Immature natural killer cell (primary cell): ENCODE data around the gene CAP2. TPM values are rescaled to one million over a fixed set of nuclear protein-coding genes. Genes with fewer than 3 reads are reported as not detected.

Experiments
- DNase-seq, 3 donors: peaks; one replicate each; pipeline ENCODE4 v3.0.0; 2022; ENCODE audit warnings: mixed read lengths in 1 of 3
- H3K27ac Mint-ChIP-seq, 6 donors: one replicate each; pipeline ENCODE4 v1.8.0; 2020; ENCODE audit warnings: mixed read lengths in 6 of 6, mild to moderate bottlenecking in 5 of 6, inconsistent platforms in 4 of 6, moderate library complexity in 3 of 6
- H3K27me3 Mint-ChIP-seq, 3 donors: one replicate each; pipeline ENCODE4 v1.8.0; 2020 to 2021; ENCODE audit warnings: low read depth in 3 of 3, mild to moderate bottlenecking in 3 of 3, mixed read lengths in 3 of 3, moderate library complexity in 3 of 3, inconsistent platforms in 1 of 3
- H3K36me3 Mint-ChIP-seq, 3 donors: one replicate each; pipeline ENCODE4 v1.8.0; 2020; ENCODE audit warnings: mixed read lengths in 3 of 3, inconsistent platforms in 2 of 3, mild to moderate bottlenecking in 2 of 3
- H3K4me1 Mint-ChIP-seq, 2 donors: one replicate each; pipeline ENCODE4 v1.8.0; 2020; ENCODE audit warnings: inconsistent platforms in 2 of 2, mild to moderate bottlenecking in 2 of 2, mixed read lengths in 2 of 2, moderate library complexity in 1 of 2
- H3K4me3 Mint-ChIP-seq, 5 donors: one replicate each; pipeline ENCODE4 v1.8.0; 2020; ENCODE audit warnings: mild to moderate bottlenecking in 5 of 5, mixed read lengths in 5 of 5, inconsistent platforms in 3 of 5, moderate library complexity in 3 of 5
- H3K9me3 Mint-ChIP-seq, 6 donors: one replicate each; pipeline ENCODE4 v1.8.0; 2020; ENCODE audit warnings: mild to moderate bottlenecking in 6 of 6, mixed read lengths in 6 of 6, inconsistent platforms in 4 of 6, moderate library complexity in 3 of 6
- polyA plus RNA-seq, 3 donors: library from polyadenylated mRNA; unstranded; fragments of 300-500 nt; fragmentation: Illumina TruSeq; gene quantifications; one replicate each; pipeline ENCODE4 v1.2.3, GENCODE V29; 2021

Gene CAP2
- polyA plus RNA-seq, 3 donors from 2014 or later: not detected

DNA sequence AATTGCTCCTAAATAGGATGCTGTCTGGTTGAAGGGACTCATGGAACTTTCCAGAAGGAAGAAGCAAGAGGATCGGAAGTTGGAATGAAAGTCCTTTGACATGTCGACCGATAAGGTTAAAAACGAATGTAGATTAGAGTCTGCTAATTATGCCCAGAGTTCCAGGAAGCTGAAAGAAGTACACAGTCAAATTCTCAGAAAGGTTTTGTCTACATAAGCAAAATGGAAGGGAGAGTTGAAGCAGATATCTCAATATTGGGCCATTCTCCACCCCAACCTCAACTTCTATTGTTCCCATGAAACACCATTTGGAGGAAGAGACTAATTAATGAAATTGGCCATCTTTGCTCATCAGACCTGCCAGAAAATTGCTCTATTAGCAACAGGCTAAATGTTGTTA, 64.0 kb downstream of the CAP2 start:
- Mint-ChIP-seq H3K4me3 (no peak overlapping the region), H3K27ac (no peak overlapping the region), H3K27me3 (peaks cover 4 to 12% (median 5%) of the 10 kb centered on the region in 3 donors), H3K9me3 (no peaks in the 10 kb centered on the region), H3K36me3 (no peaks in the 10 kb centered on the region), H3K4me1 (no peaks in the 10 kb centered on the region)
- no peak for DNase-seq

DNA sequence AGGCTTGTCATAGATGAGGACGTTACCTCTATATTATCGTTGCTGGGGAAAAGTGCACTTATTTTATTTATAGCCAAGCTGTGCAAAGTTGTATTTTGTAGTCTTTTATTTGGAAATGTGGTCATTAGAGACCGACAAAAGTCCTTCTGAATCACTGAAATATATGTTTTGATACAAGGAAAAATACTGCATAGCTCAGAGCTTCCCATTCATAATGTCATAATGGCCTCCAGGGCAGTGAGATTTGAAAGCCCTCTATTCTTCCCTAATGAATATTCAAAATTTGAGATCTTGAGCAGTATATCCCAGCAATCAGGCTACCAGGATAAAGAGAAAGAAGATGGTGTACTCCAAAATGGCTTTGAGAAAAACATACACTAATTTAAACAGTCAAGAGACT, 64.6 kb downstream of the CAP2 start:
- Mint-ChIP-seq H3K27ac (no peak overlapping the region), H3K27me3 (peaks cover 4 to 7% (median 5%) of the 10 kb centered on the region in 3 donors), H3K9me3 (no peaks in the 10 kb centered on the region), H3K36me3 (no peaks in the 10 kb centered on the region), H3K4me1 (no peaks in the 10 kb centered on the region), H3K4me3 (no peak overlapping the region)
- no peak for DNase-seq

DNA sequence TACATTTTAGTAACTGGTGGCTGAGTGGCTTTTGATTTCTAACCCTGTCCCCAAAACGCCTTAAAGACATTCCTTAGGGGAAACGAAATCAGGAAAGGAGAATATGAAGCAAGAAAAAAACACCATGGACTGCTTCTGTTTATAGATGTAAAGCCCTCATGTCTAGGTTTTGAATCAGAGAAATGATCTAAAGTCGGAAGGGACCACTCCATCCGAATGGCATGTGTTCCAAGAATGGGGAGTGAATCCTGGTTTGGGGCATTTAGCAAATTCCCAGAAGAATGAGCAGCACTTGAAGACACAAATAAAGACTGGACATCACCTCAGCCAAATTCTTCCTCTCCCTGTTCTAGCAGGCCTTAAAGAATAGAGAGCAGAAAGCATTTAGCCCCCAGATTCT, 65.6 kb downstream of the CAP2 start:
- Mint-ChIP-seq H3K4me3 (no peak overlapping the region), H3K4me1 (no peaks in the 10 kb centered on the region), H3K36me3 (no peaks in the 10 kb centered on the region), H3K9me3 (no peaks in the 10 kb centered on the region), H3K27me3 (peaks cover 2 to 6% (median 5%) of the 10 kb centered on the region in 3 donors), H3K27ac (no peak overlapping the region)
- no peak for DNase-seq

DNA sequence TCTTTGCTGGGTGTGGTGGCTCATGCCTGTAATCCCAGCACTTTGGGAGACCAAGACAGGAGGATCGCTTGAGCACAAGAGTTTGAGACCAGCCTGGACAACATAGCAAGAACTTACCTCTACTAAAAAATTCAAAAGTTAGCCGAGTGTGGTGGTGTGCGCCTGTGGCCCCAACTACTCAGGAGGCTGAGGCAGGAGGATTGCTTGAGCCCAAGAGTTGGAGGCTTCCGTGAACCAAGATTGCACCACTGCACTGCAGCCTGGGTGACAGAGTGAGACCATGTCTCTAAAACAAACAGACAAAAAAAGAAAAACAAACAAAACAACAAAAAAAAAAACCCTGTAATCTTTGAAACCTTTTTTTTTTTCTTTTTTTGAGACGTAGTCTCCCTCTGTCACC, 67.5 kb downstream of the CAP2 start:
- DNase-seq: no peak
- H3K9me3 Mint-ChIP-seq: no peaks in the 10 kb centered on the region
- no peaks in the 10 kb centered on the region for H3K4me1 Mint-ChIP-seq
- H3K36me3 Mint-ChIP-seq: no peaks in the 10 kb centered on the region
- H3K27me3 Mint-ChIP-seq: peaks cover 1 to 6% (median 5%) of the 10 kb centered on the region in 3 donors
- no peak overlapping the region for H3K27ac Mint-ChIP-seq
- no peak overlapping the region for H3K4me3 Mint-ChIP-seq

DNA sequence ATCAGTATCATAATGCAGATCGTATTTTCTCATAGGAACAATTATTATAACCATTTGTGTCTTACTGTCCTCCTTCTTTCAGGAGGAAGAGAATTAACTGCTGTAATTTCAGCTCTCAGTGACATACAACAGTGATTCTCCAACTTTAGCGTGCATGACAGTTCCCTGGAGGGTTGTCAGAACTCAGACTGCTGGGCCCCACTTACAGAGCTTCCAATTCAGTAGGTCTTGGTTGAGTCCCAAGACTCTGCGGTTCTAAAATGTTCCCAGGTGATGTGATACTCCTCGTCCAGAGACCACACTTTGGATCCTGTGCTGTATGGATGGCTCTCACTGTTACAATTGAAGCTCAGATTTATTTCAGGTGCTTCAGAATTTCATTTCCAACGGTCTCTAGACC, 72.8 kb downstream of the CAP2 start:
- Mint-ChIP-seq H3K36me3 (no peaks in the 10 kb centered on the region), H3K9me3 (no peaks in the 10 kb centered on the region), H3K27me3 (peaks cover 0 to 6% (median 3%) of the 10 kb centered on the region in 3 donors), H3K27ac (no peak overlapping the region), H3K4me1 (no peaks in the 10 kb centered on the region), H3K4me3 (no peak overlapping the region)
- DNase-seq: no peak

DNA sequence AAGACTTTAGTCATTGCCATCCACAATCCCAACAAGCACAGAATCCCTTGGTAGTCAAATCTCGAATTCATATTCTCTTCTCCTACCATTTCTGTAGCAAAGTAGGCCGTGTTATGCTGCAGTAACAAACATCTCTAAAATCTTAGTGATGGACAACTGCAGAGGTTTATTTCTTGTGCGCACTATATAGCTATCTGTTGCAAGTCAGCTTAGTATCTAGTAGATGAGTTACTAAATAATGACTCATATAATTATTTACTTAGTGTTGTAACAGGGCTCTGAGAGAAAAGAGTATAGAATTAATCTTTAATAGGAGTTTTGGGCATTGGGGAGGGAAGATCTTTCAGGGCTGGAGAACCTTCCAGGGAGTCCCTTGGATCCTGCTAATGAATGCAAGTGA, 73.3 kb downstream of the CAP2 start:
- Mint-ChIP-seq H3K4me3 (no peak overlapping the region), H3K27ac (no peak overlapping the region), H3K4me1 (no peaks in the 10 kb centered on the region), H3K36me3 (no peaks in the 10 kb centered on the region), H3K27me3 (peaks cover 0 to 6% (median 3%) of the 10 kb centered on the region in 3 donors), H3K9me3 (no peaks in the 10 kb centered on the region)
- no peak for DNase-seq

DNA sequence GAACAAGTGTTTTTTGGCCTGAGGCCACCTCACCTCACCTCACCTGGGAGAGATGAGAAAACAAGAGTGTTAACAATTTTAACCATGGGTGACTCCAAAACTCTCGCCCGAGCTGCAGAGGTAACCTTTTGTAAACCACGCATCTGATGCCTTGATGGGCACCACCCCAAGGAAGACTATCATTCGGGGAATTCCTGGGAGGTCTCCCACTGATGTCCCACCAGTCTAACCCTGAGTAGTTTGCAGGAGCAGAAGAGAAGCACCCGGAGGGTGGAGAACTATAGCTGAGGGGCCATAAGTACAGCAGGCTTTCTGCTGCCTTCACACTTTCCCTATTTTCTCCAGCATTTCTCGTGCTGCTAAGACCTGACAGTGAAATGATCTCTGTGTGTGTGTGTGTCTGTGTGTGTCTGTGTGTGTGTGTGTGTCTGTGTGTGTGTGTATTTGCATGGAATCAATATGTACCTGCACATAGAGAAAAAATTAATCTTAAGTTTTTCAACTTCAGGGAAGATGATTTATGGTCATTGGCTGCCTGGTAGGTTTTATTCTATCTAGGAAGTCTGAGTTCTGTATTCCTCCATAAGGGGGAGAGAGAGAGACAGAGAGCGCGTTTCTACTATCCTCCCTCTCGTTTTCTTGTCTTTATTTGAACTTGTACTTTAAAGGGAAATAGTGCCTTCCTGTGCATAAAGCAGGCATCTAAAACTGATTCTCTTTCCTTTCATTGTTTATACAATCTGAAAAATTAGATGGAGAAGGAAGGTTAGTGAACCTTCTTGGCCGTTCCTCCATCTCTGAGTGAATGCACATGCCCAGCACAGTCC, 75.8 kb downstream of the CAP2 start:
- H3K36me3 Mint-ChIP-seq: no peaks in the 10 kb centered on the region
- H3K9me3 Mint-ChIP-seq: no peaks in the 10 kb centered on the region
- H3K27me3 Mint-ChIP-seq: peaks cover 0 to 3% (median 3%) of the 10 kb centered on the region in 3 donors
- DNase-seq: no peak
- no peak overlapping the region for H3K4me3 Mint-ChIP-seq
- no peaks in the 10 kb centered on the region for H3K4me1 Mint-ChIP-seq
- no peak overlapping the region for H3K27ac Mint-ChIP-seq

DNA sequence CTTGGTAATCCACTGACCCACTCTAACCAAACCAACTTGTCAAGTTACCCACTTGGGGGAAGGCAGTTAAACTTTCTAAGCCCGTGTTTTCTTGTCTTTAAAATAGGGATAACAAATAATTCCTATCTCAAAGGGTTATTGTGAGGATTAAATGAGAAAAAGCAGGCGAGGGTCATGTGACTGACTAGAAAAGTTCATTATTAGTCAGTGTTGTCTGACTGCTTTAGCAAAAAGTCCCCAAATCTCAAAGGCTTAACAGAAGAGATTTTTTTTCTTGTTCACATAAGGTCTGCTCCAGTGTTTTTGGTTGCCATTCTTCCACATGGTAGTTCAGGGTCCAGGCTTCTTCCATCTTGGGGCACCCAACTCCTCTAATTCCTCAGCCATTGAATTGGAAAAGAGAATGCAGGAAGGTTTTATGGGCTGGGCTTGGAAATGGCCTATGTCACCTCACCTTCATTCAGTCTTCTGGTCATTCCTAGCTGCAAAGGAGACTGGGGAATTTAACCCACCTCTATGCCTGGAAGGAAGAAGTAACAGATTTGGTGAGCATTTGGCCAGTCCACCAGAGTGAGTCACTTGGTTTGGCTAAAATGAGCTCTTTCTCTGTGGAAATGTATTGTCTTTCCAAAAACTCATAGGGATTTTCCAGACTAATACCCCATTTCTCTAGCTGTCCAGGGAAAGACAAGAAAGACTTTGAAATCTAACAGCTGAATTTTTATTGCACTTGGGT, 77.0 kb downstream of the CAP2 start:
- H3K27me3 Mint-ChIP-seq: peaks cover 0 to 8% (median 3%) of the 10 kb centered on the region in 3 donors
- H3K27ac Mint-ChIP-seq: no peak overlapping the region
- no peak for DNase-seq
- no peaks in the 10 kb centered on the region for H3K9me3 Mint-ChIP-seq
- H3K36me3 Mint-ChIP-seq: no peaks in the 10 kb centered on the region
- no peaks in the 10 kb centered on the region for H3K4me1 Mint-ChIP-seq
- no peak overlapping the region for H3K4me3 Mint-ChIP-seq

DNA sequence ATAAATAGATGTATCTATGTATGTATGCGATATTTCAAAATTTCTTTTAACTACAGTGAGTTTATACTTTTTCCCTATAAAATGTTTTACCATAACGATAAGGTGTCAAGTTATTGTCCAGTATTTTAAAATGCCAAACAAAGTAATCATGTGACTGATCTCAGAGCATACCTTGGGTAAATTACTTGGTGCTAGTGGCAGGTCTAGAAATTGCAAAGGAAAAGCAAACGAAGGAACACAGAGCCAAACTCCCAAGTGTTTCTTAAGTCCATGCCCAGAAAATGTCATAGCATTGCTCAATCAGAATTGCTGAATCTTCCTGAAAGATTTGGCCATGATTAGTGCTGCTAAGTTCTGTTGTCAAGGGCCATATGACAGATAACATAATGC, 77.5 kb downstream of the CAP2 start:
- H3K9me3 Mint-ChIP-seq: no peaks in the 10 kb centered on the region
- DNase-seq: no peak
- no peak overlapping the region for H3K4me3 Mint-ChIP-seq
- no peak overlapping the region for H3K27ac Mint-ChIP-seq
- no peaks in the 10 kb centered on the region for H3K36me3 Mint-ChIP-seq
- no peaks in the 10 kb centered on the region for H3K4me1 Mint-ChIP-seq
- peaks cover 0 to 9% (median 3%) of the 10 kb centered on the region in 3 donors for H3K27me3 Mint-ChIP-seq

DNA sequence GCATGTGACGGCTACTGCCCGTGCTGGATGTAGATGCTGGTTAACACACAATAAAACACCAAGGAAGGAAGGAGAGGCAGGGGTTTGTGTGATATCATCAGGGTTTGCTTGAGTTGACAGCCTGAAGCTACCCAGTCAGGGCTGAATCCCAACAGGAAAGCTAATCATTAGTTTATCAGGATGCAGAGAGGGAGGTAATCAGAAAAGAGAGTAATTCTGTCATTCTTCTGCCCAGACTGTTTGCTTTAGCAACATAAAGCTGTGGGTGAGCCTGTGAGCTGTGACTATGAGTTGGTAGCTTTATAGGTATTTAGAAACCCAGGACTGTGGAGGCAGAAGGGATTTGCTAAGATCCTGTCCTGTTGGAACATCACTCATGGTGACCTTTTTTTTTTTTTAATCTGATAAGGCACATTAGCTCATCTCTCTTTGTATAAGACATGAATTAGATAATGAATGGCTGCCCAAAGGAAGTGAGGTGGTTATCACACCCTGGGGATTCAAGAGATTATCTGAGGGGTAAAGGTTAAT, 79.3 kb downstream of the CAP2 start:
- H3K9me3 Mint-ChIP-seq: no peaks in the 10 kb centered on the region
- DNase-seq: no peak
- H3K4me1 Mint-ChIP-seq: no peaks in the 10 kb centered on the region
- H3K27me3 Mint-ChIP-seq: peaks cover 0 to 9% (median 3%) of the 10 kb centered on the region in 3 donors
- H3K4me3 Mint-ChIP-seq: no peak overlapping the region
- H3K36me3 Mint-ChIP-seq: no peaks in the 10 kb centered on the region
- H3K27ac Mint-ChIP-seq: no peak overlapping the region

DNA sequence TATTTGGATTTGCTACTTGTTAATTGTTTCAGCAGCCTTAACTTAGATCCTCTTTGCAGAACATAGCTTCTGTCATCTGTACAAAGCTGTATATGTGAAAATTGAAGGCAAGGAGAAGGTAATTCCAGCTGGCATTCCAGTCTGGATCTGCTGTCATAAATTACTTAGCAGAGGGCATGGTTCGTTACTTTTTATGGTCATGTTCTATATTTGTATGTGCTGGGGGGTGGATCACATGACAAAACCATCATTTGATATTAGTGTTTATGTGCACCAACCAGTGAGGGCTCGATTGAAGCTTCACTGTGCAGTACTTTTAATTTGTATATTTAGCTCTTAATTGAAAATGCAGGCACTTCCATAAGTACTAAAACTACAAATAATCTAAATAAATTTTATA, 80.2 kb downstream of the CAP2 start:
- DNase-seq: no peak
- no peak overlapping the region for H3K27ac Mint-ChIP-seq
- no peak overlapping the region for H3K4me3 Mint-ChIP-seq
- H3K27me3 Mint-ChIP-seq: peaks cover 0 to 5% (median 3%) of the 10 kb centered on the region in 3 donors
- no peaks in the 10 kb centered on the region for H3K9me3 Mint-ChIP-seq
- no peaks in the 10 kb centered on the region for H3K36me3 Mint-ChIP-seq
- H3K4me1 Mint-ChIP-seq: no peaks in the 10 kb centered on the region

DNA sequence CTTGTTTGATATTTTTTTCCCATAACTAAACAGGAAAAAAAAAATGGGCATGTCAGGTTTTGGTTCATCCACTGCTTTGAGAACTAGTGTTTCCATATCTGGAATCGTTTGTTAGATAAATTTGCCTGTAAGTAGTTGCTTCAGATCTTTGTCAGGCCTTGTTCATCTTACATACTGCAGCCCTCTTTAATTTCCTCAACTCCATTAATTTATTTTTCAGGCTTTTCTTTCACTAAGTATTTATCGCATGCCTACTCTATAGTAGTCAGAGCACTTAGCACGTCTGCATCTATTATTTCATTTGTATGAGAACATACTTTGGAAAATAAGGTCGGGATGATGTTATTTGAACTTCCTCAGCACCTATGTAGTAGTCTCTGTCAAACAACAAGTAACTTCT, 80.9 kb downstream of the CAP2 start:
- Mint-ChIP-seq H3K36me3 (no peaks in the 10 kb centered on the region), H3K4me1 (no peaks in the 10 kb centered on the region), H3K4me3 (no peak overlapping the region), H3K27ac (no peak overlapping the region), H3K27me3 (peaks cover 0 to 5% (median 3%) of the 10 kb centered on the region in 3 donors), H3K9me3 (no peaks in the 10 kb centered on the region)
- DNase-seq: no peak

DNA sequence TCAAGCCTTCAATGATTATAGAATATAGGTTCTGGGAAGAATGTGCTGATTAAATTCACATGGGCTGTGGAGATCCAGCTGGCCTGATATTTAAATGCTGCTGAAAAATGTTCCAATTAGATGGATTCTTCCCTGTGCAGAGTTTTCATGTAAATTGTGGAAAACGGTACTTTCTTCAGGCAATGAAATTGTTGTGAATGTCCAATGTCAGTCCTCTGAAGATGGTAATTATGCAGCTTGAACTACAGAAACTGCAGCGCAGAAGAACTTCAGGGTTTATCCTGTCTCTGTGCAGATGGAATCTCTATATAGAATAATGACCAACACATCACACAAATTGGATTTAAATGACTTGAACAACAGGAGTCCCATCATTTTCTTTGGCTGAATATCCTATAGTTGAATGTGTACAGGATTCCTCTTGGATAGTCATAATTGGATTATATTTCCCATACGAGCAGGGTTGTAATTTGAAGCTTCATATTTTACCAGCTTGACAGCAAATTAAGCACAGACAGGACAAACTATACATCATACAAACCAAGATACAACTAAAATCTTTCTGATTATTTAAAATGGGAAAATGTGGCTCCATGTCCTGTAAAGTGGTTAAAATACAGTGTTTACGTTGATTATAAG, 82.3 kb downstream of the CAP2 start:
- no peaks in the 10 kb centered on the region for H3K4me1 Mint-ChIP-seq
- H3K27ac Mint-ChIP-seq: no peak overlapping the region
- no peak overlapping the region for H3K4me3 Mint-ChIP-seq
- no peaks in the 10 kb centered on the region for H3K36me3 Mint-ChIP-seq
- peaks cover 0 to 5% (median 0%) of the 10 kb centered on the region in 3 donors for H3K27me3 Mint-ChIP-seq
- no peak for DNase-seq
- no peaks in the 10 kb centered on the region for H3K9me3 Mint-ChIP-seq

DNA sequence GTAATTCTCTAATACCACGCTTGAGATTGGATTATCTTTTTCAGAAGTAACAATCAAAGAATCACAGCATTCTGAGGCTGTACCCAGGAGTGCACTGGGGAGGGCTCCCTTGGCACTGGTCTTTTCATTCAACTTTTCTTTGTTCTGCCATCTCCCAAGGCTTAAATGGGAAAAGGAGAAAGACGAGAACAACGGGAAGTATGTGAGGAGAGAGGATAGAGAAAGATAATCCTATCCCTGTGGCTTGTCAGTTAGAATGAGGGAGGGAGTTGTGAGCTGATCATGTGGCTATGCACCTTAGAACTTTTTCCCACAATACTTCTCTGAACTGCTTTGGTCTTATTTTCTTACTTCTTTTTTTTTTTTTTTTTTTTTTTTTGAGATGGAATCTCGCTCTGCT, 83.1 kb downstream of the CAP2 start:
- Mint-ChIP-seq H3K27ac (no peak overlapping the region), H3K4me3 (no peak overlapping the region), H3K4me1 (no peaks in the 10 kb centered on the region), H3K27me3 (peaks cover 0 to 5% (median under 1%) of the 10 kb centered on the region in 3 donors), H3K36me3 (no peaks in the 10 kb centered on the region), H3K9me3 (no peaks in the 10 kb centered on the region)
- no peak for DNase-seq
